HCT116 (cell line): ENCODE results near the gene GFY. TPM values are rescaled to one million over a fixed set of nuclear protein-coding genes. Genes with fewer than 3 reads are reported as not detected.

Experiments used
- ATAC-seq: fragments of 200-7000 bp; cut with Tn5 transposase; 2 replicates; pipeline ENCODE4 v1.9.1; 2020; ENCODE audit warnings: mild to moderate bottlenecking, moderate library complexity
- BruUV-seq: library from RNA; stranded (reverse); fragments of 400-500 nt; replicated peaks from 2 replicates; lab custom pipeline; 2021; lab: Mats Ljungman, UMichigan
- CTCF ChIA-PET: fragments of 300-600 bp; sonication (Branson Sonifier 250); formaldehyde crosslinking; loops from one replicate; lab custom pipeline; 2021; ENCODE audit warnings: antibody characterized with exemption; lab: Charles Lee
- POLR2A ChIA-PET: fragments of 300-600, 350-600 bp; sonication (Branson Sonifier 250); formaldehyde crosslinking; loops from one replicate; lab custom pipeline; 2021; ENCODE audit warnings: antibody characterized with exemption; lab: Charles Lee
- RAD21 ChIA-PET, 2 experiments: fragments of 300-600 bp; sonication (Branson Sonifier 250); formaldehyde crosslinking; loops; one replicate each; lab custom pipeline; 2023; ENCODE audit warnings: low total read pairs in 2 of 2; ENCODE audit not compliant: uncharacterized antibody in 2 of 2, unreplicated experiment in 2 of 2, low non-redundant PET in 1 of 2; lab: Charles Lee
- DNase-seq: peaks from one replicate; pipeline ENCODE4 v3.0.0-alpha.2; 2010; ENCODE audit warnings: low read depth, low spot score
- H2AFZ ChIP-seq: fragments of 200-600 bp; shearing (Covaris generic), sonication (generic); 2 replicates; pipeline ENCODE4 v1.6.1; 2017; ENCODE audit warnings: low read depth, mixed run types, mixed read lengths, antibody characterized with exemption, low read length; ENCODE audit not compliant: poor library complexity, severe bottlenecking
- H3K27ac ChIP-seq: 2 replicates; pipeline ENCODE4 v1.5.1; 2012; ENCODE audit warnings: low read depth, low read length
- H3K27me3 ChIP-seq: fragments of 200-600 bp; sonication (generic); 2 replicates; pipeline ENCODE4 v1.6.1; 2016; ENCODE audit warnings: mixed run types, low read length, mixed read lengths; ENCODE audit not compliant: insufficient read depth
- H3K36me3 ChIP-seq, 2 experiments: fragments of 200-500 bp in 1 of 2; fragments of 200-600 bp in 1 of 2; sonication (Bioruptor generic) in 1 of 2; sonication (generic) in 1 of 2; 2 replicates each; pipeline versions ENCODE4 v1.5.1 to v1.6.1; 2014 to 2016; ENCODE audit warnings: low read length in 2 of 2, inconsistent platforms in 1 of 2, mixed read lengths in 1 of 2, mixed run types in 1 of 2; ENCODE audit not compliant: insufficient read depth in 2 of 2, control insufficient read depth in 1 of 2
- H3K4me1 ChIP-seq, 2 experiments: fragments of 200-600 bp in 1 of 2; sonication (generic) in 1 of 2; 2 replicates each; pipeline versions ENCODE4 v1.5.1 to v1.6.1; 2012 to 2017; ENCODE audit warnings: low read length in 2 of 2, inconsistent platforms in 1 of 2, mild to moderate bottlenecking in 1 of 2, mixed read lengths in 1 of 2, mixed run types in 1 of 2, moderate library complexity in 1 of 2; ENCODE audit not compliant: insufficient read depth in 2 of 2, control insufficient read depth in 1 of 2
- H3K4me2 ChIP-seq: fragments of 200-600 bp; sonication (generic); 2 replicates; pipeline ENCODE4 v1.6.1; 2017; ENCODE audit warnings: mixed run types, low read length, mixed read lengths
- H3K4me3 ChIP-seq, 2 experiments: fragments of 200-600 bp in 1 of 2; sonication (generic) in 1 of 2; replicated peaks in 1 of 2; 2 replicates each; pipeline ENCODE4 v1.5.1; 2011 to 2016; ENCODE audit warnings: low read length in 2 of 2, control low read depth in 1 of 2, low read depth in 1 of 2, mild to moderate bottlenecking in 1 of 2, mixed read lengths in 1 of 2, mixed run types in 1 of 2
- H3K79me2 ChIP-seq: fragments of 200-600 bp; sonication (generic); 2 replicates; pipeline ENCODE4 v1.6.1; 2017; ENCODE audit warnings: mild to moderate bottlenecking, mixed run types, low read length, moderate library complexity, mixed read lengths; ENCODE audit not compliant: insufficient read depth
- H3K9ac ChIP-seq: fragments of 200-600 bp; sonication (generic); 2 replicates; pipeline ENCODE4 v1.6.1; 2016; ENCODE audit warnings: low read length, mixed read lengths
- H3K9me2 ChIP-seq: fragments of 200-600 bp; sonication (generic), shearing (Covaris generic); 2 replicates; pipeline ENCODE4 v1.6.1; 2017; ENCODE audit warnings: mixed run types, mild to moderate bottlenecking, moderate library complexity; ENCODE audit not compliant: insufficient read depth
- H3K9me3 ChIP-seq, 2 experiments: fragments of 200-500 bp in 1 of 2; fragments of 200-600 bp in 1 of 2; sonication (Bioruptor generic) in 1 of 2; sonication (generic) in 1 of 2; 2 replicates each; pipeline ENCODE4 v1.6.1; 2014 to 2017; ENCODE audit warnings: low read length in 2 of 2, mixed read lengths in 2 of 2, inconsistent platforms in 1 of 2, low read depth in 1 of 2, mild to moderate bottlenecking in 1 of 2, mixed run types in 1 of 2, moderate library complexity in 1 of 2; ENCODE audit not compliant: control insufficient read depth in 1 of 2, insufficient read depth in 1 of 2
- H4K20me1 ChIP-seq: fragments of 200-600 bp; sonication (generic), shearing (Covaris generic); 2 replicates; pipeline ENCODE4 v1.6.1; 2017; ENCODE audit warnings: mixed run types, mild to moderate bottlenecking, moderate library complexity; ENCODE audit not compliant: insufficient read depth
- CBX3 ChIP-seq: IDR thresholded peaks from 2 replicates; pipeline ENCODE4 v1.6.1; 2012; ENCODE audit warnings: low read depth
- EGR1 ChIP-seq: IDR thresholded peaks from 2 replicates; pipeline ENCODE4 v1.6.1; 2012; ENCODE audit warnings: low read depth
- ELF1 ChIP-seq: IDR thresholded peaks from 2 replicates; pipeline ENCODE4 v1.6.1; 2012; ENCODE audit warnings: low read depth, borderline replicate concordance
- EZH2 ChIP-seq: fragments of 200-600 bp; sonication (generic); IDR thresholded peaks from 2 replicates; pipeline ENCODE4 v1.6.1; 2017; ENCODE audit warnings: antibody characterized with exemption, mixed run types
- EZH2phosphoT487 ChIP-seq: fragments of 200-600 bp; IDR thresholded peaks from 2 replicates; pipeline ENCODE4 v1.6.1; 2018; ENCODE audit warnings: antibody characterized with exemption, borderline replicate concordance
- FOSL1 ChIP-seq: IDR thresholded peaks from 2 replicates; pipeline ENCODE4 v1.6.1; 2012; ENCODE audit warnings: low read depth
- JUND ChIP-seq: IDR thresholded peaks from 2 replicates; pipeline ENCODE4 v1.6.1; 2012
- POLR2A ChIP-seq: IDR thresholded peaks from 2 replicates; pipeline ENCODE4 v1.7.0; 2011; ENCODE audit warnings: borderline replicate concordance; ENCODE audit not compliant: insufficient read depth, insufficient read length; ENCODE audit errors: extremely low read depth
- POLR2AphosphoS5 ChIP-seq: IDR thresholded peaks from 2 replicates; pipeline ENCODE4 v1.6.1; 2011; ENCODE audit warnings: mild to moderate bottlenecking, low read depth, low read length, moderate library complexity
- REST ChIP-seq: IDR thresholded peaks from 2 replicates; pipeline ENCODE4 v1.6.1; 2012; ENCODE audit warnings: low read depth
- SIN3A ChIP-seq: IDR thresholded peaks from 2 replicates; pipeline ENCODE4 v1.6.1; 2012; ENCODE audit warnings: low read depth
- SP1 ChIP-seq: IDR thresholded peaks from 2 replicates; pipeline ENCODE4 v1.6.1; 2012; ENCODE audit warnings: low read depth
- SRF ChIP-seq: IDR thresholded peaks from 2 replicates; pipeline ENCODE4 v1.6.1; 2012; ENCODE audit warnings: low read depth
- TCF7L2 ChIP-seq: IDR thresholded peaks from 2 replicates; pipeline ENCODE4 v1.7.0; 2011; ENCODE audit warnings: borderline replicate concordance, inconsistent platforms; ENCODE audit not compliant: insufficient read depth, insufficient read length; ENCODE audit errors: extremely low read depth
- YY1 ChIP-seq: IDR thresholded peaks from 2 replicates; pipeline ENCODE4 v1.6.1; 2011; ENCODE audit warnings: low read length, low read depth, moderate library complexity, mild to moderate bottlenecking; ENCODE audit not compliant: insufficient replicate concordance; ENCODE audit errors: extremely low read depth
- ZFX ChIP-seq: fragments of 450-650 bp; IDR thresholded peaks from 2 replicates; pipeline ENCODE4 v1.6.1; 2017
- ZNF274 ChIP-seq: fragments of 200-500 bp; sonication (Bioruptor generic); IDR thresholded peaks from 2 replicates; pipeline ENCODE4 v1.6.1; 2014; ENCODE audit warnings: mild to moderate bottlenecking, low read depth, low read length, inconsistent platforms
- intact Hi-C: fragments of 100-400 bp; cut with micrococcal nuclease; formaldehyde crosslinking; loops from 2 replicates; pipeline ENCODE4 v1.10.0; 2022
- total RNA-seq: library from RNA; stranded (reverse); gene quantifications from one replicate; pipeline ENCODE4 v1.2.1, GENCODE V29; 2021; ENCODE audit not compliant: unreplicated experiment
- TF ChIP-seq, protein P1 (sequence below): IDR thresholded peaks from 2 replicates; pipeline ENCODE4 v1.6.1; 2012
- TF ChIP-seq, protein P2 (sequence below): IDR thresholded peaks from 2 replicates; pipeline ENCODE4 v1.6.1; 2011; ENCODE audit warnings: mild to moderate bottlenecking, low read length, moderate library complexity; ENCODE audit not compliant: insufficient replicate concordance; ENCODE audit errors: extremely low read depth
- TF ChIP-seq, protein P3 (sequence below): IDR thresholded peaks from 2 replicates; pipeline ENCODE4 v1.6.1; 2012

Gene GFY
- total RNA-seq, 1 experiment from 2014 or later: 2.6 TPM

DNA sequence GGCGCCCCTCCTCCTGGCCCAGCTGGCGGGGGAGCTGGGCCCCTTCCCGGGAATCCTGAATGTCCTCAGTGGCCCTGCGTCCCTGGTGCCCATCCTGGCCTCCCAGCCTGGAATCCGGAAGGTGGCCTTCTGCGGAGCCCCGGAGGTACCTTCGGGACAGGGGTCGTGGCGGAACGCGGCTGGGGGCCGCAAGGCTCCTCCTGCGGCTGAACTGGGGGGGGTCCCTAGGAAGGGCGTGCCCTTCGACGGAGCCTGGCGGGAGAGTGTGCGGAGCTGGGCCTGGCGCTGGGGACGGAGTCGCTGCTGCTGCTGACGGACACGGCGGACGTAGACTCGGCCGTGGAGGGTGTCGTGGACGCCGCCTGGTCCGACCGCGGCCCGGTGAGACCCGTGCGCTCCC is 36.5 kb downstream of the GFY start:
- Histone ChIP-seq H3K79me2 (no peaks in the 10 kb centered on the region), H3K4me3 (no peak overlapping the region), H4K20me1 (no peaks in the 10 kb centered on the region), H3K36me3 (no peaks in the 10 kb centered on the region), H3K9me2 (no peaks in the 10 kb centered on the region), H3K27me3 (no peaks in the 10 kb centered on the region), H3K4me2 (no peak overlapping the region), H3K4me1 (no peaks in the 10 kb centered on the region), H3K9me3 (no peaks in the 10 kb centered on the region), H2AFZ (no peak overlapping the region), H3K9ac (no peak overlapping the region), H3K27ac (no peak overlapping the region)
- ATAC-seq (no peak), DNase-seq (no peak)
- intact Hi-C loops: no loop called here
- no TSS peak for BruUV-seq
- ChIA-PET POLR2A (no interaction called here), CTCF (no interaction called here), RAD21 (no interaction called here)
- TF ChIP-seq YY1 (no peak), ELF1 (no peak), POLR2A (no peak), SP1 (no peak), FOSL1 (no peak), ZNF274 (no peak), POLR2AphosphoS5 (no peak), EGR1 (no peak), EZH2 (no peak), CBX3 (no peak), SIN3A (no peak), SRF (no peak), JUND (no peak), REST (no peak), ZFX (no peak), EZH2phosphoT487 (no peak), TCF7L2 (no peak)
- TF ChIP-seq, protein P1, sequence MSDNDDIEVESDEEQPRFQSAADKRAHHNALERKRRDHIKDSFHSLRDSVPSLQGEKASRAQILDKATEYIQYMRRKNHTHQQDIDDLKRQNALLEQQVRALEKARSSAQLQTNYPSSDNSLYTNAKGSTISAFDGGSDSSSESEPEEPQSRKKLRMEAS: no peak
- TF ChIP-seq, protein P2, sequence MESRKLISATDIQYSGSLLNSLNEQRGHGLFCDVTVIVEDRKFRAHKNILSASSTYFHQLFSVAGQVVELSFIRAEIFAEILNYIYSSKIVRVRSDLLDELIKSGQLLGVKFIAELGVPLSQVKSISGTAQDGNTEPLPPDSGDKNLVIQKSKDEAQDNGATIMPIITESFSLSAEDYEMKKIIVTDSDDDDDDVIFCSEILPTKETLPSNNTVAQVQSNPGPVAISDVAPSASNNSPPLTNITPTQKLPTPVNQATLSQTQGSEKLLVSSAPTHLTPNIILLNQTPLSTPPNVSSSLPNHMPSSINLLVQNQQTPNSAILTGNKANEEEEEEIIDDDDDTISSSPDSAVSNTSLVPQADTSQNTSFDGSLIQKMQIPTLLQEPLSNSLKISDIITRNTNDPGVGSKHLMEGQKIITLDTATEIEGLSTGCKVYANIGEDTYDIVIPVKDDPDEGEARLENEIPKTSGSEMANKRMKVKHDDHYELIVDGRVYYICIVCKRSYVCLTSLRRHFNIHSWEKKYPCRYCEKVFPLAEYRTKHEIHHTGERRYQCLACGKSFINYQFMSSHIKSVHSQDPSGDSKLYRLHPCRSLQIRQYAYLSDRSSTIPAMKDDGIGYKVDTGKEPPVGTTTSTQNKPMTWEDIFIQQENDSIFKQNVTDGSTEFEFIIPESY: no peak
- TF ChIP-seq, protein P3, sequence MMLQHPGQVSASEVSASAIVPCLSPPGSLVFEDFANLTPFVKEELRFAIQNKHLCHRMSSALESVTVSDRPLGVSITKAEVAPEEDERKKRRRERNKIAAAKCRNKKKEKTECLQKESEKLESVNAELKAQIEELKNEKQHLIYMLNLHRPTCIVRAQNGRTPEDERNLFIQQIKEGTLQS: no peak
